Measurements from ENCODE around the gene RBM4. TPM values are rescaled to one million over a fixed set of nuclear protein-coding genes. Genes with fewer than 3 reads are reported as not detected.

The RBM4 gene
- total RNA-seq, 1 experiment from 2014 or later: 94.4 TPM

- DNase-seq (ENCODE audit: low read depth, low spot score): no peak
- ChIA-PET POLR2A (no interaction called here), RAD21 (ENCODE audit: low non-redundant PET in 1 of 2, low total read pairs in 2 of 2, uncharacterized antibody in 2 of 2, unreplicated experiment in 2 of 2) (no interaction called here), CTCF (no interaction called here)
- peaks cover 5% of the 10 kb centered on the region; the same call in 1 of the 2 replicates for H4K20me1 ChIP-seq (ENCODE audit: insufficient read depth)
- H3K27ac ChIP-seq (ENCODE audit: low read depth, low read length): no peak overlapping the region
- H3K36me3 ChIP-seq (ENCODE audit: control insufficient read depth in 1 of 2, insufficient read depth in 2 of 2, low read length in 2 of 2): peaks cover 14 to 17% of the 10 kb centered on the region in 2 experiments; a peak in 3 of 4 replicates
- H3K4me2 ChIP-seq (ENCODE audit: low read length): no peak overlapping the region
- intact Hi-C loops (cut with micrococcal nuclease): no loop called here
- H3K4me3 ChIP-seq (replicated peaks in 1 of 2; ENCODE audit: low read depth in 1 of 2, low read length in 2 of 2): no peak overlapping the region
- TF ChIP-seq RAD21 (IDR thresholded peaks at IDR 0.05; ENCODE audit: low read depth) (no peak), SRF (IDR thresholded peaks at IDR 0.05; ENCODE audit: low read depth) (no peak), YY1 (IDR thresholded peaks at IDR 0.05; ENCODE audit: extremely low read depth, insufficient replicate concordance, low read depth, low read length) (no peak), POLR2AphosphoS5 (IDR thresholded peaks at IDR 0.05; ENCODE audit: low read depth, low read length) (no peak), MAX (IDR thresholded peaks at IDR 0.05) (no peak), SP1 (IDR thresholded peaks at IDR 0.05; ENCODE audit: low read depth) (no peak), ATF3 (IDR thresholded peaks at IDR 0.05) (no peak), ZBTB33 (IDR thresholded peaks at IDR 0.05; ENCODE audit: extremely low read depth, insufficient replicate concordance, low read length) (no peak), CTCF (IDR thresholded peaks at IDR 0.05 in 2 of 3, conservative IDR thresholded peaks at IDR 0.05 in 1 of 3; ENCODE audit: borderline replicate concordance in 1 of 3, insufficient read depth in 1 of 3, low read depth in 2 of 3, low read length in 2 of 3) (no peak), FOSL1 (IDR thresholded peaks at IDR 0.05; ENCODE audit: low read depth) (no peak), CEBPB (IDR thresholded peaks at IDR 0.05; ENCODE audit: low read depth) (no peak), REST (IDR thresholded peaks at IDR 0.05; ENCODE audit: low read depth) (no peak), ELF1 (IDR thresholded peaks at IDR 0.05; ENCODE audit: borderline replicate concordance, low read depth) (no peak)
- H3K79me2 ChIP-seq (ENCODE audit: insufficient read depth, low read length): peaks cover 91% of the 10 kb centered on the region
- H3K9me2 ChIP-seq (ENCODE audit: insufficient read depth): no peaks in the 10 kb centered on the region
- no peak for ATAC-seq
- no TSS peak for BruUV-seq (replicated peaks)
- H2AFZ ChIP-seq (ENCODE audit: low read depth, low read length, poor library complexity, severe bottlenecking): no peak overlapping the region
- H3K9ac ChIP-seq (ENCODE audit: low read length): no peak overlapping the region
- no peaks in the 10 kb centered on the region for H3K27me3 ChIP-seq (ENCODE audit: insufficient read depth, low read length)
- H3K4me1 ChIP-seq (ENCODE audit: control insufficient read depth in 1 of 2, insufficient read depth in 2 of 2, low read length in 2 of 2): no peaks in the 10 kb centered on the region
- no peaks in the 10 kb centered on the region for H3K9me3 ChIP-seq (ENCODE audit: control insufficient read depth in 1 of 2, insufficient read depth in 1 of 2, low read depth in 1 of 2, low read length in 2 of 2)
These were observed 21.3 kb downstream of the RBM4 start for GRCh38 chr11:66659763-66660162.
